Aorta (tissue), 5 donors: ENCODE data around the gene ERBB3. TPM values are rescaled to one million over a fixed set of nuclear protein-coding genes. Genes with fewer than 3 reads are reported as not detected.

Experiments
- ATAC-seq: fragments of 200-7000 bp; cut with Tn5 transposase; one replicate; pipeline ENCODE4 v1.9.1; 2022; ENCODE audit warnings: moderate library complexity; ENCODE audit not compliant: low FRiP score
- DNase-seq, 2 donors: peaks; one replicate each; pipeline ENCODE4 v3.0.0-alpha.2; 2020
- H3K27ac ChIP-seq, 2 donors: one replicate each; pipeline ENCODE4 v1.5.1; 2013; ENCODE audit warnings: low read length in 2 of 2, mild to moderate bottlenecking in 2 of 2, moderate library complexity in 2 of 2, control low read depth in 1 of 2, inconsistent platforms in 1 of 2, low read depth in 1 of 2
- H3K27me3 ChIP-seq, 2 donors: one replicate each; pipeline ENCODE4 v1.6.1; 2013; ENCODE audit warnings: control low read depth in 1 of 2, low read length in 1 of 2, mild to moderate bottlenecking in 1 of 2, moderate library complexity in 1 of 2; ENCODE audit not compliant: insufficient read depth in 2 of 2, control insufficient read depth in 1 of 2
- H3K36me3 ChIP-seq, 2 donors: one replicate each; pipeline ENCODE4 v1.6.1; 2013; ENCODE audit warnings: control low read depth in 1 of 2, low read length in 1 of 2, mild to moderate bottlenecking in 1 of 2; ENCODE audit not compliant: insufficient read depth in 2 of 2, control insufficient read depth in 1 of 2
- H3K4me1 ChIP-seq, 2 donors: one replicate each; pipeline ENCODE4 v1.6.1; 2013; ENCODE audit warnings: low read length in 2 of 2, control low read depth in 1 of 2, mild to moderate bottlenecking in 1 of 2, moderate library complexity in 1 of 2; ENCODE audit not compliant: insufficient read depth in 2 of 2, control insufficient read depth in 1 of 2
- H3K4me3 ChIP-seq, 2 donors: one replicate each; pipeline ENCODE4 v1.5.1; 2013; ENCODE audit warnings: low read length in 2 of 2, control low read depth in 1 of 2, mild to moderate bottlenecking in 1 of 2
- H3K9me3 ChIP-seq: one replicate; pipeline ENCODE4 v1.6.1; 2013; ENCODE audit warnings: mild to moderate bottlenecking, low read length; ENCODE audit not compliant: control insufficient read depth
- WGBS, 2 donors: extraction: QIAGEN DNeasy Blood & Tissue Kit; methylation state at CpG; one replicate each; pipeline ENCODE4 v1.1.7; 2013; 5-methylcytosine and 5-hydroxymethylcytosine counted together
- intact Hi-C, 2 donors: fragments of 100-400 bp; cut with DNase I; formaldehyde crosslinking; loops; one replicate each; pipeline versions ENCODE4 v1.14.2 to v1.15.0; 2022
- long read RNA-seq, 2 donors: library from polyadenylated mRNA; unstranded; transcript quantifications; one replicate each; pipeline ENCODE4 v2.0.0, GENCODE V29; 2020 to 2021
- polyA plus RNA-seq, 2 donors: library from polyadenylated mRNA; stranded (reverse); fragments of 200-250 nt; gene quantifications; one replicate each; pipeline ENCODE4 v1.2.3, GENCODE V29; 2013
- total RNA-seq, 2 donors: library from RNA; stranded (reverse); fragmentation: NEBNext Ultra II Directional; extraction: Animal tissue kit (Norgen Biotek cat#: 25700); gene quantifications; one replicate each; pipeline ENCODE4 v1.2.1, GENCODE V29; 2021
- donor health status: healthy with polysubstance abuse.
- donor health status: Bipolar disorder and iron deficiency.
- donor health status: DM: no; HTN: no; CAD: no.
- donor health status: DM: no; HTN: no; CAD: no.
- donor health status: DM: yes; HTN: yes; CAD: no.

ERBB3 gene
- total RNA-seq: 1 to 10 TPM; 3.2 to 5.1 TPM
- polyA plus RNA-seq: 1 to 10 TPM in 1 of 2 donors, under 1 TPM in 1; 0.23 to 9.6 TPM
- long read RNA-seq, donor 1, partial matches to known transcripts: 0 of 4 reads
- long read RNA-seq, donor 1, other reads (novel, unspliced or antisense): 2 of 4 reads
- long read RNA-seq, donor 2, partial matches to known transcripts: 1 of 4 reads
- long read RNA-seq, donor 2, other reads (novel, unspliced or antisense): 3 of 4 reads

- peak; percentile 86 to 94 for DNase-seq
Observed at GRCh38 chr12:56079723-56080555, at the start of gene ERBB3. ERBB3 (plus strand) TSS chr12:56080165; CDS start chr12:56080301, 136 bp downstream.

GRCh38 chr12:56031987-56032386 is 48.0 kb upstream of the ERBB3 start:
- intact Hi-C loops: loop anchor here in 1 of 2 donors (5.0 kb wide), 1 partner anchor 35 kb away; the partner anchor contains the start of gene SUOX
- ATAC-seq: no peak
- Histone ChIP-seq H3K27me3 (no peaks in the 10 kb centered on the region), H3K9me3 (no peaks in the 10 kb centered on the region), H3K4me1 (no peaks in the 10 kb centered on the region), H3K36me3 (peaks cover 0 to 5% of the 10 kb centered on the region in 2 donors), H3K4me3 (no peak overlapping the region), H3K27ac (no peak overlapping the region)
- DNase-seq: no peak
- WGBS, 2 donors: 98 to 100% methylated on average over 1 of the region's 1 CpG

More at GRCh38 chr12:56079723-56080555, at the start of gene ERBB3:
- ATAC-seq: peak; percentile 92
- Histone ChIP-seq H3K36me3 (no peaks in the 10 kb centered on the region), H3K4me3 (peak within 1 kb of the TSS; percentile 12 to 39), H3K27me3 (no peaks in the 10 kb centered on the region), H3K4me1 (no peaks in the 10 kb centered on the region), H3K9me3 (no peaks in the 10 kb centered on the region), H3K27ac (peak within 1 kb of the TSS in 1 of 2 donors; percentile 15)
- WGBS, 2 donors: 2% methylated on average over 56 to 59 of the region's 59 CpGs
- intact Hi-C loops: loop anchor here in 1 of 2 donors (2.0 kb wide), 1 partner anchor 23 kb away; no protein-coding TSS in a partner anchor

- DNase-seq: no peak
- WGBS, 2 donors: 88 to 90% methylated on average over 21 of the region's 21 CpGs
- Histone ChIP-seq H3K27me3 (no peaks in the 10 kb centered on the region), H3K4me3 (no peak overlapping the region), H3K27ac (no peak overlapping the region), H3K36me3 (peaks cover 0 to 6% of the 10 kb centered on the region in 2 donors), H3K9me3 (no peaks in the 10 kb centered on the region), H3K4me1 (no peaks in the 10 kb centered on the region)
- intact Hi-C loops: loop anchor here in 1 of 2 donors (5.0 kb wide), 1 partner anchor 37 kb away; the partner anchor contains the start of gene SUOX
- no peak for ATAC-seq
Observed at GRCh38 chr12:56034586-56035332, 45.2 kb upstream of the ERBB3 start.

- H3K27me3 ChIP-seq: no peaks in the 10 kb centered on the region
- 69 to 72% methylated on average over 2 of the region's 2 CpGs for WGBS, 2 donors
- no peaks in the 10 kb centered on the region for H3K9me3 ChIP-seq
- H3K36me3 ChIP-seq: peaks cover 0 to 6% of the 10 kb centered on the region in 2 donors
- intact Hi-C loops: no loop called here
- DNase-seq: no peak
- no peaks in the 10 kb centered on the region for H3K4me1 ChIP-seq
- H3K27ac ChIP-seq: no peak overlapping the region
- no peak for ATAC-seq
- no peak overlapping the region for H3K4me3 ChIP-seq
Observed at GRCh38 chr12:56037161-56037560, 42.8 kb upstream of the ERBB3 start.

DNA sequence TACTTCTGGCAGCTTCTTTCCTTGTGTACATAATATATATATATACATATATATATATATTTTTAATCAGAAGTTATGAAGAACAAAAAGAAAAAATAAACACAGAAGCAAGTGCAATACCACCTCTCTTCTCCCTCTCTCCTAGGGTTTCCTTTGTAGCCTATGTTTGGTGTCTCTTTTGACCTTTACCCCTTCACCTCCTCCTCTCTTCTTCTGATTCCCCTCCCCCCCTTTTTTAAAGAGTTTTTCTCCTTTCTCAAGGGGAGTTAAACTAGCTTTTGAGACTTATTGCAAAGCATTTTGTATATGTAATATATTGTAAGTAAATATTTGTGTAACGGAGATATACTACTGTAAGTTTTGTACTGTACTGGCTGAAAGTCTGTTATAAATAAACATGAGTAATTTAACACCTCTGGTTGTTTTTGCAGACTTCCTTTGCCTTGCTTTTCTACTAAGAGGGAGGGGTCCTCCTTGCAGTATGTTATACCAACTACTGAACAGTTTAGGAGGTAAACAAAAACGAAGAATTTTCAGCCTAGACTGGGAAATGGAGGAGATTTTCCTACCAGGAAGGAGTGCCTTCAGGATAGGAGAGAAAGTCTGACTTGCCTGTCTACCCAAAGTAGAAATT is 41.8 kb upstream of the ERBB3 start:
- WGBS, 2 donors: 36 to 46% methylated on average over 2 of the region's 2 CpGs
- ATAC-seq: no peak

GRCh38 chr12:56040151-56040550 is 39.8 kb upstream of the ERBB3 start:
- 96 to 100% methylated on average over 1 of the region's 1 CpG for WGBS, 2 donors
- H3K4me1 ChIP-seq: peaks cover 2 to 3% of the 10 kb centered on the region in 2 donors
- intact Hi-C loops: loop anchor here in 1 of 2 donors (5.0 to 10.0 kb wide), 2 partner anchors 43 to 65 kb away; partner anchors contain the start of genes PA2G4 and SUOX

More for the DNA sequence above, 41.8 kb upstream of the ERBB3 start:
- H3K27me3 ChIP-seq: no peaks in the 10 kb centered on the region
- H3K4me1 ChIP-seq: peaks cover 2 to 3% of the 10 kb centered on the region in 2 donors
- intact Hi-C loops: no loop called here
- H3K36me3 ChIP-seq: peaks cover 0 to 5% of the 10 kb centered on the region in 2 donors
- no peak overlapping the region for H3K27ac ChIP-seq
- no peak overlapping the region for H3K4me3 ChIP-seq
- DNase-seq: no peak
- no peaks in the 10 kb centered on the region for H3K9me3 ChIP-seq

DNA sequence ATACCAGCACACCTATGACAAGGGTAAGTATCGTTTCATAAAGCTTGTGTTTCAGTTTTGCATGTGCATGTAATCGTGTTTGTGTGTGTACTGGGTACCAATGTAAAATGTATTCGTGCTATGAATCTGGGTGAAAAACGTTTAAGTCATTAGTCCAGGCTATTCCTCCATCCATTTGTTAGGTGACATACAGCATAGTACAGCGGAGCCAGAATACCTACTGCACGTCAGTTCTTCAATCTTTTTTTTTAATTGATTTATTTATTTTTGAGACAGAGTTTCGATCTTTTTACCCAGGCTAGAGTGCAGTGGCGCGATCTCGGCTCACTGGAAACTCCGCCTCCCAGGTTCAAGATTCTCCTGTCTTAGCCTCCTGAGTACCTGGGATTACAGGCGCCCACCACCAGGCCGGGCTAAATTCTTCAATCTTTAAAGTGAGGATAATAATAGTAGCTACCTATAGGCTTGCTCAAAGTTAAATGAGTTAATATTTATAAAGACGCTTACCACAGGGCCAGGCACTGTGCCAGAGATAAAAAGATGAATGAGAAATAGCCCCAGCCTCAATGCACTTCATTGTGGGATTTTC is 38.9 kb upstream of the ERBB3 start:
- peak overlapping the region; percentile 24 to 29 for H3K4me3 ChIP-seq
- H3K4me1 ChIP-seq: peaks cover 2 to 3% of the 10 kb centered on the region in 2 donors
- peak overlapping the region; percentile 39 to 69 for H3K27ac ChIP-seq
- DNase-seq (no peak), ATAC-seq (no peak)
- intact Hi-C loops: loop anchor here in 1 of 2 donors (5.0 to 10.0 kb wide), 2 partner anchors 44 to 64 kb away; partner anchors contain the start of genes PA2G4 and SUOX
- H3K36me3 ChIP-seq: peaks cover 0 to 7% of the 10 kb centered on the region in 2 donors
- no peaks in the 10 kb centered on the region for H3K9me3 ChIP-seq
- WGBS, 2 donors: 57 to 60% methylated on average over 14 of the region's 14 CpGs
- no peaks in the 10 kb centered on the region for H3K27me3 ChIP-seq

More at GRCh38 chr12:56040151-56040550, 39.8 kb upstream of the ERBB3 start:
- peaks cover 0 to 5% of the 10 kb centered on the region in 2 donors for H3K36me3 ChIP-seq
- no peaks in the 10 kb centered on the region for H3K9me3 ChIP-seq
- ATAC-seq (no peak), DNase-seq (no peak)
- H3K27ac ChIP-seq: no peak overlapping the region
- no peak overlapping the region for H3K4me3 ChIP-seq
- H3K27me3 ChIP-seq: no peaks in the 10 kb centered on the region
